MCF 10A (cell line): ENCODE results near the gene TFRC. TPM values are rescaled to one million over a fixed set of nuclear protein-coding genes. Genes with fewer than 3 reads are reported as not detected.
"Not testable (repeated sequence)": the region's sequence is repeated elsewhere in the genome, so short reads cannot be mapped to it uniquely, and the experiment has no call there.

Experiments used
- BruUV-seq: library from RNA; stranded (reverse); fragments of 400-500 nt; replicated peaks from 2 replicates; lab custom pipeline; 2021; lab: Mats Ljungman, UMichigan
- CTCF ChIA-PET: fragments of 300-600 bp; sonication (Branson Sonifier 250); formaldehyde crosslinking; extraction: SDS; loops from one replicate; lab custom pipeline; 2021; ENCODE audit warnings: antibody characterized with exemption, inconsistent platforms; lab: Yijun Ruan, JAX
- POLR2A ChIA-PET: fragments of 300-600, 350-650 bp; sonication (Branson Sonifier 250); formaldehyde crosslinking; extraction: SDS; loops from one replicate; lab custom pipeline; 2020; ENCODE audit warnings: antibody characterized with exemption, inconsistent platforms; lab: Yijun Ruan, JAX
- DNase-seq: peaks from one replicate; pipeline ENCODE4 v3.0.0-alpha.2; 2018; ENCODE audit not compliant: unreplicated experiment
- H3K27ac Mint-ChIP-seq: one replicate; pipeline ENCODE4 v1.8.0; 2022; ENCODE audit warnings: mild to moderate bottlenecking, low read depth, mixed read lengths; ENCODE audit not compliant: unreplicated experiment
- H3K27me3 Mint-ChIP-seq: one replicate; pipeline ENCODE4 v1.8.0; 2022; ENCODE audit warnings: mixed read lengths; ENCODE audit not compliant: insufficient read depth, unreplicated experiment
- H3K36me3 Mint-ChIP-seq: one replicate; pipeline ENCODE4 v1.8.0; 2022; ENCODE audit warnings: mild to moderate bottlenecking, moderate library complexity, mixed read lengths; ENCODE audit not compliant: insufficient read depth, unreplicated experiment
- H3K4me1 Mint-ChIP-seq: one replicate; pipeline ENCODE4 v1.8.0; 2022; ENCODE audit warnings: mixed read lengths; ENCODE audit not compliant: insufficient read depth, unreplicated experiment
- H3K4me3 Mint-ChIP-seq: one replicate; pipeline ENCODE4 v1.8.0; 2022; ENCODE audit warnings: mild to moderate bottlenecking, moderate library complexity, mixed read lengths; ENCODE audit not compliant: unreplicated experiment
- H3K9me3 Mint-ChIP-seq: one replicate; pipeline ENCODE4 v1.8.0; 2022; ENCODE audit warnings: mixed read lengths; ENCODE audit not compliant: unreplicated experiment
- CTCF ChIP-seq: fragments of 200-600 bp; IDR thresholded peaks from one replicate; pipeline ENCODE4 v1.8.0; 2022; ENCODE audit warnings: antibody characterized with exemption, mild to moderate bottlenecking; ENCODE audit not compliant: unreplicated experiment
- intact Hi-C: fragments of 100-400 bp; cut with micrococcal nuclease; formaldehyde crosslinking; loops from 2 replicates; pipeline ENCODE4 v1.14.1; 2022
- total RNA-seq: library from RNA; stranded (reverse); gene quantifications from 2 replicates; pipeline ENCODE4 v1.2.3, GENCODE V29; 2022

TFRC gene
- total RNA-seq, 1 experiment from 2014 or later = 72.9 TPM

GRCh38 chr3:196007744-196008335, 74.0 kb downstream of the TFRC start:
- no peak for TF ChIP-seq CTCF
- intact Hi-C loops = no loop called here
- Mint-ChIP-seq H3K27me3 (peaks cover 12% of the 10 kb centered on the region), H3K27ac (no peak overlapping the region), H3K9me3 (peaks cover 7% of the 10 kb centered on the region), H3K4me3 (no peak overlapping the region), H3K36me3 (no peaks in the 10 kb centered on the region), H3K4me1 (no peaks in the 10 kb centered on the region)
- ChIA-PET CTCF (no interaction called here), POLR2A (no interaction called here)
- no peak for DNase-seq
- BruUV-seq = no TSS peak

- H3K27me3 Mint-ChIP-seq, CTCF ChIA-PET, intact Hi-C loops, BruUV-seq, H3K4me1 Mint-ChIP-seq, POLR2A ChIA-PET, H3K27ac Mint-ChIP-seq, H3K4me3 Mint-ChIP-seq, DNase-seq, H3K9me3 Mint-ChIP-seq, H3K36me3 Mint-ChIP-seq: not testable (repeated sequence)
These were observed 76.6 kb downstream of the TFRC start for GRCh38 chr3:196005338-196005737.

- H3K36me3 Mint-ChIP-seq, BruUV-seq, H3K4me1 Mint-ChIP-seq, H3K27ac Mint-ChIP-seq, H3K9me3 Mint-ChIP-seq, H3K27me3 Mint-ChIP-seq, intact Hi-C loops, H3K4me3 Mint-ChIP-seq, DNase-seq: not testable (repeated sequence)
- ChIA-PET CTCF (interaction anchor here (1.1 kb wide), 1 partner anchor 149 kb away, joined by 3 read pairs; no protein-coding TSS in a partner anchor), POLR2A (interaction anchor here (0.6 to 1.0 kb wide), 2 partner anchors 9 to 224 kb away, joined by 3 to 4 read pairs; no protein-coding TSS in a partner anchor)
These were observed 77.4 kb downstream of the TFRC start for GRCh38 chr3:196004359-196005052.

GRCh38 chr3:196003611-196004010, 78.3 kb downstream of the TFRC start:
- intact Hi-C loops = no loop called here
- no peak for TF ChIP-seq CTCF
- Mint-ChIP-seq H3K4me3 (no peak overlapping the region), H3K36me3 (no peaks in the 10 kb centered on the region), H3K27me3 (no peaks in the 10 kb centered on the region), H3K9me3 (no peaks in the 10 kb centered on the region), H3K27ac (no peak overlapping the region), H3K4me1 (no peaks in the 10 kb centered on the region)
- CTCF ChIA-PET = interaction anchor here (1.1 kb wide), 1 partner anchor 148 kb away, joined by 3 read pairs; no protein-coding TSS in a partner anchor
- DNase-seq = no peak
- POLR2A ChIA-PET = interaction anchor here (1.0 kb wide), 1 partner anchor 10 kb away, joined by 3 read pairs; no protein-coding TSS in a partner anchor
- BruUV-seq = no TSS peak

- DNase-seq, H3K4me1 Mint-ChIP-seq, H3K9me3 Mint-ChIP-seq, H3K36me3 Mint-ChIP-seq, H3K4me3 Mint-ChIP-seq, H3K27ac Mint-ChIP-seq, H3K27me3 Mint-ChIP-seq, intact Hi-C loops, BruUV-seq: not testable (repeated sequence)
- ChIA-PET POLR2A (interaction anchor here (1.3 kb wide), 1 partner anchor 61 kb away, joined by 3 read pairs; no protein-coding TSS in a partner anchor), CTCF (interaction anchor here (1.0 kb wide), 1 partner anchor 194 kb away, joined by 5 read pairs; no protein-coding TSS in a partner anchor)
These were observed 79.2 kb downstream of the TFRC start for GRCh38 chr3:196002721-196003120.

GRCh38 chr3:196001240-196001639, 80.7 kb downstream of the TFRC start:
- peaks cover 12% of the 10 kb centered on the region for H3K27me3 Mint-ChIP-seq
- CTCF ChIA-PET = not testable (repeated sequence)
- POLR2A ChIA-PET = interaction anchor here (1.3 kb wide), 1 partner anchor 60 kb away, joined by 3 read pairs; no protein-coding TSS in a partner anchor

GRCh38 chr3:196000360-196000950, 81.4 kb downstream of the TFRC start:
- H3K4me1 Mint-ChIP-seq, H3K9me3 Mint-ChIP-seq, BruUV-seq, H3K27ac Mint-ChIP-seq, DNase-seq, H3K4me3 Mint-ChIP-seq, intact Hi-C loops, H3K36me3 Mint-ChIP-seq, POLR2A ChIA-PET: not testable (repeated sequence)
- CTCF ChIA-PET = interaction anchor here (0.7 kb wide), 2 partner anchors 273 to 524 kb away, joined by 4 read pairs; no protein-coding TSS in a partner anchor
- peaks cover 12% of the 10 kb centered on the region for H3K27me3 Mint-ChIP-seq

More at GRCh38 chr3:196001240-196001639, 80.7 kb downstream of the TFRC start:
- H3K9me3 Mint-ChIP-seq, H3K4me1 Mint-ChIP-seq, H3K36me3 Mint-ChIP-seq, intact Hi-C loops, H3K4me3 Mint-ChIP-seq, BruUV-seq, DNase-seq, H3K27ac Mint-ChIP-seq: not testable (repeated sequence)
